ENCODE data around the gene MAPK1IP1L. TPM values are rescaled to one million over a fixed set of nuclear protein-coding genes. Genes with fewer than 3 reads are reported as not detected.
"Not testable (repeated sequence)": the region's sequence is repeated elsewhere in the genome, so short reads cannot be mapped to it uniquely, and the experiment has no call there.

MAPK1IP1L gene
- total RNA-seq, 1 donor from 2014 or later, result 25.5 TPM

- ATAC-seq (no peak), DNase-seq (ENCODE audit: low spot score) (no peak)
Measured at GRCh38 chr14:55053500-55053899, 2.1 kb downstream of the MAPK1IP1L start.

- ATAC-seq (no peak), DNase-seq (ENCODE audit: low spot score) (no peak)
Measured at GRCh38 chr14:55054098-55054497, 2.7 kb downstream of the MAPK1IP1L start.

- ATAC-seq, result no peak
- DNase-seq (ENCODE audit: low spot score), result no peak
Measured at GRCh38 chr14:55057919-55058318, 6.5 kb downstream of the MAPK1IP1L start.

- DNase-seq (ENCODE audit: low spot score), result no peak
- peak; percentile 50 for ATAC-seq
Measured at GRCh38 chr14:55059333-55059732, 7.9 kb downstream of the MAPK1IP1L start.

GRCh38 chr14:55062517-55063351 is 11.3 kb downstream of the MAPK1IP1L start:
- DNase-seq (ENCODE audit: low spot score) (peak; percentile 56), ATAC-seq (peak; percentile 86)

- ATAC-seq; DNase-seq (ENCODE audit: low spot score): not testable (repeated sequence)
Measured at GRCh38 chr14:55064896-55065295, 13.4 kb downstream of the MAPK1IP1L start.

GRCh38 chr14:55065411-55065810 is 14.0 kb downstream of the MAPK1IP1L start:
- no peak for ATAC-seq
- no peak for DNase-seq (ENCODE audit: low spot score)

GRCh38 chr14:55066223-55066622 is 14.8 kb downstream of the MAPK1IP1L start:
- no peak for DNase-seq (ENCODE audit: low spot score)
- ATAC-seq, result no peak

- ATAC-seq (no peak), DNase-seq (ENCODE audit: low spot score) (no peak)
Measured at GRCh38 chr14:55070981-55071411, 19.5 kb downstream of the MAPK1IP1L start.

- no peak for ATAC-seq
- DNase-seq (ENCODE audit: low spot score), result no peak
Measured at GRCh38 chr14:55071870-55072640, 20.6 kb downstream of the MAPK1IP1L start.

GRCh38 chr14:55073856-55074255 is 22.4 kb downstream of the MAPK1IP1L start:
- DNase-seq (ENCODE audit: low spot score), result no peak
- no peak for ATAC-seq

GRCh38 chr14:55074662-55075061 is 23.2 kb downstream of the MAPK1IP1L start:
- no peak for ATAC-seq
- DNase-seq (ENCODE audit: low spot score), result no peak

- ATAC-seq, result no peak
- DNase-seq (ENCODE audit: low spot score), result no peak
Measured at GRCh38 chr14:55075628-55076175, 24.3 kb downstream of the MAPK1IP1L start.

GRCh38 chr14:55077170-55078151 is 26.0 kb downstream of the MAPK1IP1L start:
- ATAC-seq (no peak), DNase-seq (ENCODE audit: low spot score) (no peak)

- ATAC-seq; DNase-seq (ENCODE audit: low spot score): not testable (repeated sequence)
Measured at GRCh38 chr14:55079961-55080360, 28.5 kb downstream of the MAPK1IP1L start.

GRCh38 chr14:55084401-55085059 is 33.1 kb downstream of the MAPK1IP1L start:
- DNase-seq (ENCODE audit: low spot score) (no peak), ATAC-seq (no peak)

GRCh38 chr14:55085060-55085660 is 33.7 kb downstream of the MAPK1IP1L start:
- DNase-seq (ENCODE audit: low spot score), result no peak
- no peak for ATAC-seq

GRCh38 chr14:55086938-55087337 is 35.5 kb downstream of the MAPK1IP1L start:
- ATAC-seq (no peak), DNase-seq (ENCODE audit: low spot score) (no peak)

- DNase-seq (ENCODE audit: low spot score) (no peak), ATAC-seq (no peak)
Measured at GRCh38 chr14:55088356-55088755, 36.9 kb downstream of the MAPK1IP1L start.
